Fibroblast of skin of left biceps (primary cell): ENCODE measurements around the gene RNF17.

Experiments
- DNase-seq, 2 experiments: peaks; one replicate each; pipeline ENCODE4 v3.0.0-alpha.2; 2013; ENCODE audit warnings: low read depth in 2 of 2

RNF17 gene

DNA sequence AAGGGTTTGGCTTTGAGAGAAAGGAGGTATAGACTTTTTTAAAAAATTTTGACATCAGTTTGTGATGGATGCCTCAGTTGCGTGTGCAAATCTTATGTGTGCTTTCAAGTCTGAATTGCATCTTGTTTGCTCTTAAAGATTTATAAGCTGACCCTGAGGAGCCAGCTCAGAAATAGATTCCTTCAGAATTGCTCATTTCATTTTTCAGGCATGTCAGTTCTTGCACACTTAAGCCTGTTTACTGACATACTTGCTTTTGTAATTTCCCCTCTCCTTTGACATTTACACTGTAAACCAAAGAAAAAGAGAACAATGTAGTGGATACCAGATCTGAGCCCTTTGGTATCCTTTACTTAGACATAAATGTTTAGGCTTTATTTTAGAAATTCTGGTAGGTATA lies 87.6 kb downstream of the RNF17 start:
- DNase-seq: no peak

DNA sequence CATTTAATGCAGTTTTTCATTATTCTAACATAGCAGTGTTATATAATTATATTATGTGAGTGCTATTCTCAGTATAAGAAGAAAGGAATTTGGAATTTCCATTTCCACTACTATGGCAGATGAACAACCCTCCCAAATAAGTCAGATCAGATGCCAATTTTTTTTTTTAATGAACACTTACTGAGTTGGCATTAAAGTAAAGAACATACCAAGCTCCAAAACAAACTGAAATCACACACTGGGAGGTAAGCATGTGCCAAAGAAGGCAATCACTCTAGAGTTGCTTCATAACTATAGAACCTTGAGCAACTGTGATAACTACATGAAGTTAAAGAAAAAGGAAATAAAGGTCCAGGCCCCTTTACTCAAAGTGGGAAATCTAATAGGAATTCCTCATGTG lies 90.3 kb downstream of the RNF17 start:
- DNase-seq: no peak

- no peak for DNase-seq
Measured at GRCh38 chr13:24858953-24859352, 95.0 kb downstream of the RNF17 start.

DNA sequence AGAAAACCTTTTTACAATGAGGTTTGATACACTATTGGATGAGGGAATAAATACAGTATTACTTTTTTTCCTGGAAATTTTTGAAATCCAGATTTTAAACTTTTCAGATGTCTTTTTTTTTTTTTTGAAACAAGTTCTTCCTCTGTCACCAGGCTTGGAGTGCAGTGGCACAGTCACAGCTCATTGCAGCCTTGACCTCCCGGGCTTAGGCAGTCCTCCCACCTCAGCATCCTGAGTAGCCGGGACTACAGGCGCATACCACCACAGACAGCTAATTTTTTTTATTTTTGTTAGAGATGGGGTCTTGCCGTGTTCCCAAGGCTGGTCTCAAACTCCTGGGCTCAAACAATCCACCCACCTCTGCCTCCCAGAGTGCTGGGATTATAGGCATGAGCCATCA lies 96.8 kb downstream of the RNF17 start:
- no peak for DNase-seq

GRCh38 chr13:24861617-24862362 lies 97.8 kb downstream of the RNF17 start:
- no peak for DNase-seq

GRCh38 chr13:24863748-24864540 lies 100.0 kb downstream of the RNF17 start:
- DNase-seq: no peak

GRCh38 chr13:24864579-24864978 lies 100.6 kb downstream of the RNF17 start:
- no peak for DNase-seq

DNA sequence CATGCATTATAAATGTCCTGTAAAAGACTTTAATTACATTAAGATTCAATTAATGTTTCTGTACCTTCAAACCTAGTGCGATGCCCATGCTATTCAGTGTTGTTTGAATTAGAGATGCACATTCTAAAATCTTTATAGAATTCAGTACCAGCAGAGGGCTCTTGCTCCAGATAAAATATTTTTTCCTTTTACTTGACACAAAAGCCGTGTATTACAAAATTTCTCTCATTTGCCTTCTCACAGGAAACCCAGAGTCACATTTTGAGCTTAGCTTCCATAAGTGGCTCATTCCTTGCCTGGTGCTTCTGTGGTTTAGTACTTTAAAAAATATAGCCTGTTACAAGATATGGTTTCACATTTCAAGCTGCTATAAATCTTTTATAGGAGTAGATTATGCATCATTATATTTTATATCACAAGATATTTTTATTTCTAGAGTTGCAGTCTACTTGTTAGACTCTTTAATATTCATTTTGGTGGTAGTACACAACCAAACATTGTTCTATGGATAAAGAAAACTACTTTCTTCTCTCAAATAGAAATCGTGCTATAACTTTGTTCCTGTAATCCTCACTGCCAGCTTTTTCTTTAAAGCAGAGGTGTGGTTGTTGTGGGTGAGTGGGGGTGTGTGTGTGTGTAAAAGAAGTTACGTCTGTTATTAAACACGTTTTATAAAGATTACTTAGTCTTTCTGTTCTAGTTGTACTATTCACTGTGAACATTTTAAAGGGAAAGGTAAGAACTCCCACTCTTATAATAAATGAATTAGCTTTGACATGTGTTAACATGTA lies 101.4 kb downstream of the RNF17 start:
- no peak for DNase-seq

DNA sequence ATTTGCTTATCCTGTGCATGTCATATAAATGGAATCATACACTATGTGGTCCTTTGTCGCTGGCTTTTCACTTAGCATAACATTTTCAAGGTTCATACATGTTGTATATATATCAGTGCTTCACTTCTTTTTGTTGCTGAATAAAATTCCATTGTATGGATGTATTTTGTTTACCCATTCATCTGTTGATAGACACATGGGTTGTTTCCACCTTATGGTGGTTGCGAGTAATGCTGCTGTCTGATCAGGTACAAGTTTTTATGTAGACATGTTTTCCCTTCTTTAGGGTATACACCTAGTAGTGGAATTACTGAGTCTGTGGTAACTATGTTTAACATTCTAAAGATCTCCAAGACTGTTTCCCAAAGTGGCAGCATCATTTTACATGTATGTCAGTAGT lies 102.5 kb downstream of the RNF17 start:
- DNase-seq: no peak

- DNase-seq: no peak
Measured at GRCh38 chr13:24868874-24869273, 104.9 kb downstream of the RNF17 start.

GRCh38 chr13:24870380-24870760 lies 106.4 kb downstream of the RNF17 start:
- no peak for DNase-seq

DNA sequence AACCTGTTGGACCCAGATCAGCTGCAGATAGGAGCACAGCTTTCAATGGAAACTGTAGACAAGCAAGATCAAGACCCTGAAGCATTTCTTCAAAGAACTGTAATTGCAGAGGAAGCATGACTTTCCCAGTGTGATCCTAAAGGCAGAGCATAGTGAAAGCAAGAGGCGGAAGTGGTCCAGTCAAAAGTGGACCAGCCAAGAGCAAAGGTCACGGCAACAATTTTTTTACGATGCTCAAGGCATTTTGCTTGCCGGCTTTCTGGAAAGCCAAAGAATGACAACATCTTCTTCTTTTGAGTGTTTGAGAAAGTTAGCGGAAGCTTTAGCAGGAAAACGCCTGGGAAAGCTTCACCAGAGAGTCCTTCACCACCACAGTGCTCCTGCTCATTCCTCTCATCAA lies 111.6 kb downstream of the RNF17 start:
- DNase-seq: no peak

DNA sequence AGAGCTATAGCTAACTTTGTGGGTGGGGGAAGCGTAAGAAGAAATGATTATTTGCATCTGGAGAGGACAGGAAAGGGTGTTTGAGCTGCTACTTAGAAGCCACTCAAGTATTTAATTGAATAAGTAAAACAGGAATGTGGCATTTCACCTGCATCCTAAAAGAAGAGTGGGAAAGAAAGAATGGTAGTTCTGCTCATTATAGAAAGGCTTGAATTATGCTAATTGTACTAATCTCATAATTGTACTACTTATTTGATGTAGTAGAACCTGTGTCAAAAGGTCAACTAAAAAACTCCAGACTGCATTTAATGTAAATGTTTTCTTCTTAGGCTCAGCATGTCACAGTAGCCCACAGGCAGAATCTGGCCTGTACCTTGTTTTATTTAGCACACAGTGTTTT lies 113.6 kb downstream of the RNF17 start:
- no peak for DNase-seq

GRCh38 chr13:24878340-24878739 lies 114.4 kb downstream of the RNF17 start:
- DNase-seq: no peak

- DNase-seq: no peak
Measured at GRCh38 chr13:24882665-24883064, 118.7 kb downstream of the RNF17 start.

GRCh38 chr13:24887759-24888158 lies 123.8 kb downstream of the RNF17 start:
- DNase-seq: no peak

GRCh38 chr13:24888291-24888931 lies 124.4 kb downstream of the RNF17 start:
- no peak for DNase-seq

DNA sequence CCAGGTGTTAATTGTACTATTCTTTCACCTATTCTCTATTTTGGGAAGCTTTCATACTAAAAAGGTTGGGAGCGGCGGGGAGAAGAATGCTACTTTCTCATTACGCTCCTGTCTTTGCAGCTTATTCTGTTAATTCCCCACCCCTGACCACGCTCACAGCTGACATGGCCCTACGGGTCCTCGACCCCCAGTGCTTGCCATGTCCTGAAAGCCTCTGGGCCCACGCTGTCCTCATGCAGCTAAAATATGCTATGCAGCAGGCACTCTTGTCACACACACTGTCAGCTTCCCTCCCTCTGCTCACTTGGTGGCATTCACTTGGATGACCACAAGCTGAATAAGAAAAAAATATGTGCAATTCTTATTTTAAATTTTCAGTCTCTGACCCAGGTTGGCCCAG lies 126.3 kb downstream of the RNF17 start:
- no peak for DNase-seq

GRCh38 chr13:24891476-24892108 lies 127.6 kb downstream of the RNF17 start:
- DNase-seq: no peak

DNA sequence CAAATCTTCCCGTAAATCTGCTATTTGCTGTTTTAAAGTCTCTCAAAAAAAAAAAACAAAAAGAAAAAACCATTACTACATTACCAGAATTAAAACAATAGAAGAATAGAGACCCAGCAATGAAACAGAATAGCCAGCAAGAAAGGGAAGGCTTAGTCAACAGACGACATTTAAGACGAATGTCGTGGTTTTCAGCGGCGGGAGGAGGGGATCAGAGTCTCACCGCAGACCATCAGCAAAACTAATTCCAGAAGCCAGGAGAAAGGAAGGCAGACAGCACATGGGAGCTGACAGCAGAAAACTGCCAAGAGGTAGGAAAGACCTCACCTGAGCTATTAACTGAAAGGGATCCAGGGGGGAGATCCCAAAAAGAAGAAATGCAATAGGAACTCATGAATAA lies 128.9 kb downstream of the RNF17 start:
- no peak for DNase-seq

DNA sequence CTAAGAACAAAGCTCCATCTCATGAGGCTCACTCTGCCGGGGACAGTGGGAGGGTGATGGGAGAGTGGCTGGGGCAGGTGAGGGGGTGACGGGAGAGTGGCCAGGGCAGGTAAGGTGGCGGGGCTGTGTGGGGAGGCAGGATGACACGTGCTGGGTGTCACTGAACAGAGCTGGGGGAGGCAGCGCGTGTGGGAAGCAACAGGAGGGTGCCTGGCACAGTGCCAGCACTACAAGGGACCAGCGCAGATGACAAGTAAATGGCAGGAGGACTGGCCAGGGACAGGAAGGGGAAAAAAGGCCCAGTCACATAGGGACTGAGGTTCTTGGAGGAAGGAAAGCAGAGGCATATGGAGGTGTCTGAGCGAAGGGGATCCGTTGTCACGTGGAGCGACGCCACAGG lies 129.9 kb downstream of the RNF17 start:
- no peak for DNase-seq
